Activated CD8-positive, alpha-beta T cell treated with anti-CD3 and anti-CD28 coated beads, Interleukin-2, amount 10 ng/mL, durations not matched to agents 7 days and 5 days (primary cell): ENCODE measurements around the gene CPNE6. TPM values are rescaled to one million over a fixed set of nuclear protein-coding genes. Genes with fewer than 3 reads are reported as not detected.

ENCODE experiments used
- ATAC-seq: fragments of 150-1000 bp; cut with Tn5 transposase; one replicate; pipeline ENCODE4 v1.10.0; 2021; ENCODE audit warnings: moderate library complexity
- CTCF ChIA-PET: fragments of 350-600 bp; sonication (Branson Sonifier 250); formaldehyde crosslinking; loops from one replicate; lab custom pipeline; 2021; ENCODE audit warnings: antibody characterized with exemption; lab: Charles Lee
- POLR2A ChIA-PET: fragments of 350-600 bp; sonication (Branson Sonifier 250); formaldehyde crosslinking; loops from one replicate; lab custom pipeline; 2021; ENCODE audit warnings: antibody characterized with exemption; lab: Charles Lee
- DNase-seq: peaks from one replicate; pipeline ENCODE4 v3.0.0-alpha.2; 2020
- H3K27ac Mint-ChIP-seq: one replicate; pipeline ENCODE4 v1.8.0; 2021; ENCODE audit warnings: mild to moderate bottlenecking, mixed read lengths
- H3K27me3 Mint-ChIP-seq: one replicate; pipeline ENCODE4 v1.8.0; 2021; ENCODE audit warnings: low read depth, mixed read lengths
- H3K36me3 Mint-ChIP-seq: one replicate; pipeline ENCODE4 v1.8.0; 2021; ENCODE audit warnings: low read depth, mixed read lengths
- H3K4me1 Mint-ChIP-seq: one replicate; pipeline ENCODE4 v1.8.0; 2021; ENCODE audit warnings: low read depth, mixed read lengths
- H3K4me3 Mint-ChIP-seq: one replicate; pipeline ENCODE4 v1.8.0; 2021; ENCODE audit warnings: mild to moderate bottlenecking, mixed read lengths
- H3K9me3 Mint-ChIP-seq: one replicate; pipeline ENCODE4 v1.8.0; 2022; ENCODE audit warnings: mixed read lengths; ENCODE audit not compliant: insufficient read depth
- total RNA-seq, 2 experiments: library from RNA; stranded (reverse); gene quantifications; one replicate each; pipeline ENCODE4 v1.2.3, GENCODE V29; 2021

Gene CPNE6
- total RNA-seq, 2 experiments from 2014 or later = 0.10 TPM; not detected in 1

DNA sequence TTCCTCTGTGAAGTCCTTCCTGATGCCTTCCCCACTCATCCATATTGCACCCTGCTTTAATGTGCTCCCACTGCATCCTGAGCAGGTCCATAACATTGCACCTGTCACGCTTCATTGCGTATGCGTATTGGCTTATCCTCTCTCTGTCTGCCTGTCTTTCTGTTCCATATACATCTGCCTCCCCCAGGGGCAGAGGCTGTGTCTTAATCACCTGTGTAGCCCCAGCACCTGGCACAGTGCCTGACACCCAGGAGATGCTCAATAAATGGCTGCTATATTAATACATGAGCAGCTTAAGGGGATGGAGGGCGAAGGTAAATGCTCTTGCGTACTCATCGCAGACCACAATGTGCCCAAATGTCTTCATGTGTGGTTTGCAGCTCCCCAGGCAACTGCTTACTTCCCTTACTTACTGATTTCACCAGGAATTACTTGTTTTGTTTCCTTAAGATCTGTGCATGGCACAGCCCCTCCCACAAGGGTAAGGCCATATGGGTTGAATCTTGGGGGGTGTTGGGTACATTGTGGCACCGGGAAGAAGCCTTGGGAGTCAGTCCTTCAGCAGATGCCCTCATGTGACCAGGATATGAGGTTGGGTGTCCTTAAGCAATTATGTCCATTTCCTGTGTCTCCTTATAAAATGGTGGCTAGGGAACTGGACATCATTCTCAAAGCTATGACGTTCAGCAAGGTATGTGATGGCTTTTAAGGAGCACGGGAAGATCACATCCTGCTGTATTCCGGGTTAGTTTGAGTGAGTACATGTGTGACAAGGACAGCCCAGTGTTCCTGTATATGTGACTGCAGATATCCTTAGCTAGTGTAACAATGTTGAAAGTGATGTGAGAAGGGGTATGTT lies 848 bp upstream of the CPNE6 start:
- ATAC-seq = no peak
- POLR2A ChIA-PET = interaction anchor here (1.1 to 2.6 kb wide), 2 partner anchors 10 to 172 kb away, joined by 3 to 13 read pairs; partner anchors contain the start of gene TINF2

DNA sequence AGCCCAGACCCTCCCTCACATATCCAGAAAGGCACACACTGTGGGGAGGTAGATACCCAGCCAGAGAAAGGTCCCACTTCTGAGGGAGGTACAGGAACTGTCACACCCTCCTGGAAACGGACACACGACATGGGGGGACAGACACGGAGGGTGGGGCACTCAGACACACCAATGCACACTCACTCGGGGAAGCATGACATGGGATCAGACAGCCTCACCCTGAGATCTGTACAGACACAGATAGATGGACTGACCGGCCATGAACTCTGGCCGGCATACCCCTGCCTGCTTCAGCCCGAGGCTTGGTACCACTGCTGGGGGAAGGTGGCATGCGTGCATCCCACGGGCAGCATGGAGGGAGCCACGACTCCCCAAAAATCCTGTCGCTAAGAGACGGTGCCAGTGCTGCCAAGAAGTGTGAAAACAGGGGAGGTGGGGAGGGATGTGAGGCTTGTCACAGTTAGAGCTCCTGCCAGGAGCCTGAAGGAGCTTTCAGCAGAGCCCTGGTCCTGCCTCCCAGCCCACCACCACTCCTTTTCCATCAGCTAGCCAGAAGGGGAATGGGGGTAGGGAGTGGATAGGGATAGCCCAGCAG lies 571 bp downstream of the CPNE6 start:
- Mint-ChIP-seq H3K27ac (no peak overlapping the region), H3K9me3 (no peaks in the 10 kb centered on the region), H3K4me1 (peaks cover 20% of the 10 kb centered on the region), H3K36me3 (no peaks in the 10 kb centered on the region), H3K4me3 (no peak overlapping the region), H3K27me3 (peaks cover 9% of the 10 kb centered on the region)
- POLR2A ChIA-PET = interaction anchor here (0.8 kb wide), 1 partner anchor 9 kb away, joined by 3 read pairs; no protein-coding TSS in a partner anchor
- DNase-seq (no peak), ATAC-seq (no peak)
- CTCF ChIA-PET = interaction anchor here (0.8 to 0.9 kb wide), 2 partner anchors 9 to 19 kb away, joined by 3 read pairs; no protein-coding TSS in a partner anchor

More for the DNA sequence above, 848 bp upstream of the CPNE6 start:
- Mint-ChIP-seq H3K36me3 (no peaks in the 10 kb centered on the region), H3K9me3 (no peaks in the 10 kb centered on the region), H3K4me3 (no peak overlapping the region), H3K27me3 (peaks cover 9% of the 10 kb centered on the region), H3K4me1 (peaks cover 7% of the 10 kb centered on the region), H3K27ac (no peak overlapping the region)
- CTCF ChIA-PET = interaction anchor here (0.9 to 3.4 kb wide), 6 partner anchors 9 to 38 kb away, joined by 3 to 15 read pairs (median 6); partner anchors contain the start of gene CARMIL3
- DNase-seq = no peak

DNA sequence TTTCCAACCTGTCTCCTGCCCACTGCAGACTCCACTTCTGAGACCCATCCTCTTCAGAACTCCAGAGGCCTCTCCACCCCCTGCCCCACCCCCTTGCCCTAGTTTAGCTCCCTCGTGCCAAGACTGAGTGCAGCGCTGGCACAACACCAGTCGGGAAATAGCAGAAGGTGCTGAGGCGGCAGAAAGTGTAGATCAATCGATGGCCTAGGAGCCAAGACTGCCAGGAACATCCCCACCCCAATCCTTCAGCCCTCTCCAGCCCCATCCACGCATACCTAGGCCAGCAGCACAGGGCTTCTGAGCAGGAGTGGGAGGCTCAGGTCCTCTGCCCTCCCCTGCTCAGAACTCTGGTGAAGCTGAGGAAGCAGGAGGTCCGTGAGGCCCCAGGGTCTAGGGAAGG lies 1.1 kb downstream of the CPNE6 start:
- no peak for ATAC-seq
- POLR2A ChIA-PET = interaction anchor here (0.8 kb wide), 1 partner anchor 8 kb away, joined by 3 read pairs; no protein-coding TSS in a partner anchor
- Mint-ChIP-seq H3K27ac (no peak overlapping the region), H3K4me1 (peaks cover 22% of the 10 kb centered on the region), H3K4me3 (no peak overlapping the region), H3K9me3 (no peaks in the 10 kb centered on the region), H3K27me3 (peaks cover 9% of the 10 kb centered on the region), H3K36me3 (no peaks in the 10 kb centered on the region)
- no peak for DNase-seq
- CTCF ChIA-PET = interaction anchor here (0.8 kb wide), 1 partner anchor 8 kb away, joined by 3 read pairs; no protein-coding TSS in a partner anchor

DNA sequence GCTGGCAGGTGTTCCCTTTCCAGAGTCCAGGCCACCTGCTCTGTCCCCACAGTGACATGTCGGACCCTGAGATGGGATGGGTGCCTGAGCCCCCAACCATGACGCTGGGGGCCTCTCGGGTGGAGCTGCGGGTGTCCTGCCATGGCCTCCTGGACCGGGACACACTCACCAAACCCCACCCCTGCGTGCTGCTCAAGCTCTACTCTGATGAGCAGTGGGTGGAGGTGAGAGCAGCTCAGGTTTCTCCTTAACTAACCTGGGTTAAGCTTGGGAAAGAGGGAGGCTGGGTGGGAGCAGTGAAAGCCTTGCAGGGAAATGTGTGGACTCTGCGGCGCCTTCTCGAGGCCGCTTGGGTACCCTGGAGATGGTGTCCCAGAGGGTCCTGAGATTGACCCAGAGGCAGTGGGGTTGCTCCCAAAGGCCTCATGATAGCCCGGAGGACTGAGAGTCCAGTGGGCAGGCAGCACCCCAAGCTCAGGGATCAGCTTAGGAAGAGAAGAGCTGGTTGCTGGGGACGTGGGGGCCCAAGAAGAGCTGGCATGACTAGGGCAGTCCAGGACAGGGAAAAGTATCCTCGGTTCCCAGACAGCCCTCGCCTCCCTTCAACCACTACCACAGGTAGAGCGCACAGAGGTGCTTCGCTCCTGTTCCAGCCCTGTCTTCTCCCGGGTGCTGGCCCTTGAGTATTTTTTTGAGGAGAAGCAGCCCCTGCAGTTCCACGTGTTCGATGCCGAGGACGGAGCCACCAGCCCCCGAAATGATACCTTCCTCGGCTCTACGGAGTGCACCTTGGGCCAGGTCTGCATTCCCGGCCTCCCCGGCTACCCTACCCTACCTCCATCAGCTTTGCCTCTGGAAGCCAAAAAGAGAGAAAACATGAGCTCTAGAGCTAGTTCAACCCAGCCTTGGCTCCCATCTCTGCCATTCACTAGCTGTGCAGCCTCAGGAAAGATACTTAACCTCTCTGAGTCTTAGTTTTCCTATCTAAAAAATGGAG lies 1.8 kb downstream of the CPNE6 start:
- Mint-ChIP-seq H3K4me1 (peaks cover 23% of the 10 kb centered on the region), H3K4me3 (no peak overlapping the region), H3K27ac (no peak overlapping the region), H3K27me3 (peaks cover 9% of the 10 kb centered on the region), H3K9me3 (no peaks in the 10 kb centered on the region), H3K36me3 (no peaks in the 10 kb centered on the region)
- POLR2A ChIA-PET = interaction anchor here (1.5 kb wide), 1 partner anchor 88 kb away, joined by 4 read pairs; the partner anchor contains the start of gene IRF9
- CTCF ChIA-PET = interaction anchor here (0.8 to 3.0 kb wide), 3 partner anchors 7 to 17 kb away, joined by 3 to 19 read pairs (median 9); no protein-coding TSS in a partner anchor
- DNase-seq = no peak
- no peak for ATAC-seq

DNA sequence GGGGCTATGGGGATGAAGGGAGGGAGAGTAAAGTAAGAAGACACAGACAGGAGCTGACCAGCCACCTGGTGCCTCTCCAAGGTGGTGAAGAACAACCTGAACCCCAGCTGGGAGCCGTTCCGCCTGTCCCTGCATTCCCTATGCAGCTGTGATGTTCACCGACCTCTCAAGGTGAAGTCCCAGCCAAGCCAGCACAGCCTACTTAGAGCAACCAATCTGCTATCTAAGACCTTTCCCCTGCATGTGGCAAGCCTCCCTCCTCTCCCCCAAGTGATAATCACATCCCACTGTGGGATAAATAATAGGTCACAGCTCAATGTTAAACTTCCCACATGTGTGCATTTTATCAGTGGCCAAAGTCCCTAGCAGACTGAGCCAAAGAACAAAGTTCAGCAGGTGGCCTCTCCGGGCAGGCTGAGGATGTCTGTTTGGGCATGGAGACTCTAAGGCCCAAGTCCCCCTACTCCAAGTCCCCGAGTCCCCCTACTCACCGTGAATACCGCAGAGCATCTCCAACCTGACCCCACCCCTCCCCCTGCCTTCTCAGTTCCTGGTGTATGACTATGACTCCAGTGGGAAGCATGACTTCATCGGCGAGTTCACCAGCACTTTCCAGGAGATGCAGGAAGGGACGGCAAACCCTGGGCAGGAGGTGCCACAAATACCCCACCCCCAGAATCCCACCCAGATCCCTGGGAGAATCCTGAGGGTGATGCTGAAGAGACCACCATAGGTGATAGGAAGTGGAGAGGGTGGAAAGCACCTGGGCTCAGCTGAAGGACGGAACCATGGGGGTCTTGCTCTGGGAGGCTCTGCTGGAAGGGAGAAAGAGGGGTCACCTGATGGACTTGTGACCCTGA lies 3.5 kb downstream of the CPNE6 start:
- POLR2A ChIA-PET = interaction anchor here (1.0 to 1.8 kb wide), 6 partner anchors 10 to 86 kb away, joined by 3 to 8 read pairs (median 4); partner anchors contain the start of gene IRF9

DNA sequence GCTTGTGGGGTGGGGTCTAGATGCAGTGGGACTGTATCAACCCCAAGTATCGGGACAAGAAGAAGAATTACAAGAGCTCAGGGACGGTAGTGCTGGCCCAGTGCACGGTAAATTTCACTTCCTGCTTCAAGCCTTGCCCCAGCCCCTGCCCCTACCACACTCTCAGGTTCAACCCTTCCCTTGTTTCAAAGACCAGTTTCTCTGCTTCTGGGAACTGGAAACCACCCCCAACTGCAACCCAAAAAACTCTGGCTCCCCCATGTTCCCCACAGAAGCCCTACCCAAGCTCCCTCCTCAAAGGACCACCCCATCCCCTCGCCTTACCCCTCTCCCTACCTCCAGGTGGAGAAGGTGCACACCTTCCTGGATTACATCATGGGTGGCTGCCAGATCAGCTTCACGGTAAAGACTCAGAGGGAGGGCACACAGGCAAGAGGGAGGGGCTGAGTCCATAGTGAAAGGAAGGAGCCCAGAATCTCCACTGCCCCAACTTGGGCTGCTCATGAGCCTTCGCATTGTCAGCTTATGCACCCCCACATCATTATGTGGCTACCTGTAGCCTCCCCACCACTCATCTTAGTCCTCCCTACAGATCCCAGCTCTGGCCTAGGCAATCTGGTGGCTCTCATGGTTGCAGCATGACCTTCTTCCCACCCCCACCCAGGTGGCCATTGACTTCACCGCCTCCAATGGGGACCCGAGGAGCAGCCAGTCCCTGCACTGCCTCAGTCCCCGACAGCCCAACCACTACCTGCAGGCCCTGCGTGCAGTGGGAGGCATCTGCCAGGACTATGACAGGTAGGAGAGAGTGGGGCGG lies 4.3 kb downstream of the CPNE6 start:
- Mint-ChIP-seq H3K4me1 (peaks cover 33% of the 10 kb centered on the region), H3K36me3 (no peaks in the 10 kb centered on the region), H3K27ac (peak overlapping the region; percentile 82), H3K9me3 (no peaks in the 10 kb centered on the region), H3K4me3 (peak overlapping the region; percentile 41), H3K27me3 (peaks cover 2% of the 10 kb centered on the region)
- ATAC-seq (peak; percentile 51), DNase-seq (peak; percentile 44)
- POLR2A ChIA-PET = interaction anchor here (1.0 to 1.8 kb wide), 5 partner anchors 10 to 86 kb away, joined by 3 to 8 read pairs (median 4); partner anchors contain the start of gene IRF9
- CTCF ChIA-PET = interaction anchor here (1.3 to 3.0 kb wide), 4 partner anchors 15 to 34 kb away, joined by 3 to 19 read pairs (median 12); no protein-coding TSS in a partner anchor

More for the DNA sequence above, 3.5 kb downstream of the CPNE6 start:
- CTCF ChIA-PET = interaction anchor here (1.3 to 3.0 kb wide), 5 partner anchors 16 to 34 kb away, joined by 3 to 19 read pairs (median 9); no protein-coding TSS in a partner anchor
- Mint-ChIP-seq H3K4me3 (peak overlapping the region; percentile 41), H3K36me3 (no peaks in the 10 kb centered on the region), H3K27me3 (peaks cover 5% of the 10 kb centered on the region), H3K4me1 (peaks cover 25% of the 10 kb centered on the region), H3K27ac (peak overlapping the region; percentile 82), H3K9me3 (no peaks in the 10 kb centered on the region)
- ATAC-seq (no peak), DNase-seq (no peak)

DNA sequence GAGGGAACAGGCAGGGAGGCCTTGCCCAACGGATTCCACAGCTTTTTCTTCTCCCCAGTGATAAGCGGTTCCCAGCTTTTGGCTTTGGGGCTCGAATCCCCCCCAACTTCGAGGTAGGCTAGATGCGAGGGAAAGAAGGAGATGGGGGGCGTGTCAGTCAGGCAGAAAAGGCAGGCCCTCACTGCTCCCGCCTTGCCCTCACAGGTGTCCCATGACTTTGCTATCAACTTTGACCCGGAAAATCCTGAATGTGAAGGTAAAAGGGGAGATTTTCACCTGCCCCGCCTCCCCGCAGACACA lies 4.9 kb downstream of the CPNE6 start:
- no peak for ATAC-seq
- ChIA-PET CTCF (interaction anchor here (1.8 kb wide), 1 partner anchor 18 kb away, joined by 15 read pairs; no protein-coding TSS in a partner anchor), POLR2A (interaction anchor here (1.8 kb wide), 1 partner anchor 19 kb away, joined by 8 read pairs; no protein-coding TSS in a partner anchor)
- no peaks in the 10 kb centered on the region for H3K36me3 Mint-ChIP-seq
- DNase-seq = no peak
- H3K9me3 Mint-ChIP-seq = no peaks in the 10 kb centered on the region
- no peak overlapping the region for H3K4me3 Mint-ChIP-seq
- H3K27ac Mint-ChIP-seq = no peak overlapping the region
- peaks cover 36% of the 10 kb centered on the region for H3K4me1 Mint-ChIP-seq
- no peaks in the 10 kb centered on the region for H3K27me3 Mint-ChIP-seq

DNA sequence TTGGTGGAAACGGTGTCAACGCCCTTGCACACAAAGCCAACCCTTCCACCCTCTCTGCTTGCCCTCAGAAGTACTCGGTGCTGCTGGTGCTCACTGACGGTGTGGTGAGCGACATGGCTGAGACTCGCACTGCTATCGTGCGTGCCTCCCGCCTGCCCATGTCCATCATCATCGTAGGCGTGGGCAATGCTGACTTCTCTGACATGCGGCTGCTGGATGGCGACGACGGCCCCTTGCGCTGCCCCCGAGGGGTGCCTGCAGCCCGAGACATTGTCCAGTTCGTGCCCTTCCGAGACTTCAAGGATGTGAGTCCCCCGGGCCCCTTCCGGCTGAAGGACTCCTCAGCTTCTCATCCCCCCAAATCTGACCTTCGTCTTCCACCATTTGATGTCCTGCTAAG lies 5.7 kb downstream of the CPNE6 start:
- no peak for ATAC-seq
- H3K4me1 Mint-ChIP-seq = peaks cover 41% of the 10 kb centered on the region
- DNase-seq = no peak
- ChIA-PET POLR2A (no interaction called here), CTCF (interaction anchor here (0.6 kb wide), 1 partner anchor 13 kb away, joined by 3 read pairs; no protein-coding TSS in a partner anchor)
- no peak overlapping the region for H3K27ac Mint-ChIP-seq
- no peaks in the 10 kb centered on the region for H3K9me3 Mint-ChIP-seq
- H3K27me3 Mint-ChIP-seq = no peaks in the 10 kb centered on the region
- H3K36me3 Mint-ChIP-seq = no peaks in the 10 kb centered on the region
- H3K4me3 Mint-ChIP-seq = no peak overlapping the region

DNA sequence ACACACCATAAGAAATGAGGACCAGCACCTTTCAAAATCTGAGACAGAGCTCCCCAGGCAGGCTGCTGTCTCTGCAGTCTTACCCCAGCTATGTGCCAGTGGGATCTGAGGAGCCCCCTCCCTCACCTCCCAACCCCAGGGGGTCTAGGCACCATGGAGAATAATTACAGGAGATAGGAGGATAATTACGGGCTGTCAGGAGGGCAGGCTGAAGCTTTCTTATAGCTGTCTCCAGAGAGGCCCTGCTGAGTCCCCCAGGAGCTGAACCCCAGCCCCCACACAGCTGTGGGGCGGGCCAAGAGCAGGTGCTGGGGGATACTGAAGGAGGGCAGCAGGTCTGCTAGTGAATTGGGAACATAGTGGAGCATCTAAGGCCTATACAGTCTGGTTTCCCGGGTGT lies 6.8 kb downstream of the CPNE6 start:
- Mint-ChIP-seq H3K4me1 (peaks cover 46% of the 10 kb centered on the region), H3K4me3 (no peak overlapping the region), H3K27me3 (no peaks in the 10 kb centered on the region), H3K27ac (no peak overlapping the region), H3K36me3 (no peaks in the 10 kb centered on the region), H3K9me3 (no peaks in the 10 kb centered on the region)
- DNase-seq (no peak), ATAC-seq (no peak)
- ChIA-PET POLR2A (interaction anchor here (1.2 kb wide), 1 partner anchor 17 kb away, joined by 3 read pairs; no protein-coding TSS in a partner anchor), CTCF (interaction anchor here (1.6 to 5.8 kb wide), 2 partner anchors 14 to 26 kb away, joined by 4 to 117 read pairs; partner anchors contain the start of genes CARMIL3 and PCK2)
